ENCODE measurements around the gene PRDX4.

Gene PRDX4

DNA sequence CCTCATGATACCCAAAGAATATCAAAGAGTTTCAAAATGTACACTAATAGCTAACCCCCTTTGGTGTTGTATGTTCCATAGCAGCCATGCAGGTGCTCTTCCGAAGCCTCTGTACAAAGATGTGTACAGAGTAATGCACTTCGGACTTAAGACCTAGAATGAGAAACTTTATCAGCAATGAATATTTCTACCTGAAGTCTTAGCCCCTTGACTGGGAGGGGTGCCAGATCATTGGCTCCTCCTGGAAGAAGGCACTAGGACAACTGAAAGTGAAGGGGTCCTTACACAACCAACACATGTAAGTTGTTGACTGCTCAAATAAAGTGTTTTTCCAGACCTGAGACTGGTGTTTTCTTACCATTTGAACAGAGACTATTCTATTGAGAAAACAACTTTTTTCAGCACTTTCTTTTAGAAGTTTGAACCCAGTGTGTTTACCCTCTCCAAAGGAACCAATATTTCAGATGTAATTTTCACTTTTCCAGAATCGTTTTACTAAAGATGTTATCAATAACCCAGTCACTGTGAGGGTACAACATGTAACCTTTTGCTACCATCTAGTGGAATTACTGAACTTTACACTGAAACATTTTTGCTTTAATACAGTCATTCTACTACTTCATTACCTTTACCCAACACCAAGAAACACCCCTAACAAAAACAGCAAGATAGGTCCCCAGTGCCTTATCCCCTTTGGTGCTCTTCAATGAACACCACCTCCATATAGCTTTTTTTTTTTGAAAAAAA lies 33.3 kb upstream of the PRDX4 start:
- Histone ChIP-seq H3K36me3 (ENCODE audit: insufficient read depth, low read length) (no peaks in the 10 kb centered on the region), H3K4me3 (ENCODE audit: low read depth in 1 of 2, low read length in 2 of 2) (no peak overlapping the region), H3K27me3 (ENCODE audit: insufficient read depth, low read length, poor library complexity) (no peaks in the 10 kb centered on the region), H3K9me3 (ENCODE audit: insufficient read depth, low read length, severe bottlenecking) (no peaks in the 10 kb centered on the region), H3K4me2 (ENCODE audit: insufficient read depth, low read length) (no peak overlapping the region), H3K79me2 (ENCODE audit: insufficient read depth, low read length) (no peaks in the 10 kb centered on the region), H3K4me1 (ENCODE audit: insufficient read depth, low read length) (no peaks in the 10 kb centered on the region), H4K20me1 (ENCODE audit: insufficient read depth, low read length) (no peaks in the 10 kb centered on the region), H3K9ac (ENCODE audit: low read depth, low read length) (no peak overlapping the region), H3K27ac (ENCODE audit: low read length) (no peak overlapping the region), H2AFZ (ENCODE audit: low read depth, low read length) (no peak overlapping the region)
- TF ChIP-seq EZH2 (IDR thresholded peaks at IDR 0.05; ENCODE audit: borderline replicate concordance, low read depth, low read length, severe bottlenecking) = no peak
- TF ChIP-seq, protein P1, sequence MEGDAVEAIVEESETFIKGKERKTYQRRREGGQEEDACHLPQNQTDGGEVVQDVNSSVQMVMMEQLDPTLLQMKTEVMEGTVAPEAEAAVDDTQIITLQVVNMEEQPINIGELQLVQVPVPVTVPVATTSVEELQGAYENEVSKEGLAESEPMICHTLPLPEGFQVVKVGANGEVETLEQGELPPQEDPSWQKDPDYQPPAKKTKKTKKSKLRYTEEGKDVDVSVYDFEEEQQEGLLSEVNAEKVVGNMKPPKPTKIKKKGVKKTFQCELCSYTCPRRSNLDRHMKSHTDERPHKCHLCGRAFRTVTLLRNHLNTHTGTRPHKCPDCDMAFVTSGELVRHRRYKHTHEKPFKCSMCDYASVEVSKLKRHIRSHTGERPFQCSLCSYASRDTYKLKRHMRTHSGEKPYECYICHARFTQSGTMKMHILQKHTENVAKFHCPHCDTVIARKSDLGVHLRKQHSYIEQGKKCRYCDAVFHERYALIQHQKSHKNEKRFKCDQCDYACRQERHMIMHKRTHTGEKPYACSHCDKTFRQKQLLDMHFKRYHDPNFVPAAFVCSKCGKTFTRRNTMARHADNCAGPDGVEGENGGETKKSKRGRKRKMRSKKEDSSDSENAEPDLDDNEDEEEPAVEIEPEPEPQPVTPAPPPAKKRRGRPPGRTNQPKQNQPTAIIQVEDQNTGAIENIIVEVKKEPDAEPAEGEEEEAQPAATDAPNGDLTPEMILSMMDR (IDR thresholded peaks at IDR 0.05; ENCODE audit: borderline replicate concordance, extremely low read depth, low read length, poor library complexity, severe bottlenecking) = peak; percentile 9
- ATAC-seq (ENCODE audit: insufficient read depth, low read depth) (no peak), DNase-seq (no peak)

DNA sequence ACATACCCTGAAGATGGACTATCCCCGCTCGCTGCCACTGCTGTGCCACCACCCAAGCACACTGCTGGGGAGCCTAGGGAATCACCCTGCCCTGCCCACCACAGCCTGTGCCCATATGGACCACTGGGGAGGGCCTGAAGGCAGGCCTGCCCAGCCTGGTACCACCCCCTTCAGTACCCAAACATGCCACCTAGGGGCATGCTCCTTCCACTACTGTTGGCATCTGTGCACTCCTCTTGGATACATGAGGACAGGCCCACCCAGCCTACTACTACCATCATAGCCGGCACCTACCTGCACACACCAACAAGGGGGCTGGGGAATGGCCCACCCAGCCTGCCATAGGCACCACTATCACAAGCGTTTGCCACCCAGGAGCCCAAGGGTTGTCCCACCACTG lies 30.1 kb upstream of the PRDX4 start:
- Histone ChIP-seq H3K27ac (ENCODE audit: low read length) (no peak overlapping the region), H2AFZ (ENCODE audit: low read depth, low read length) (no peak overlapping the region), H4K20me1 (ENCODE audit: insufficient read depth, low read length) (no peaks in the 10 kb centered on the region), H3K4me2 (ENCODE audit: insufficient read depth, low read length) (no peak overlapping the region), H3K4me1 (ENCODE audit: insufficient read depth, low read length) (no peaks in the 10 kb centered on the region), H3K27me3 (ENCODE audit: insufficient read depth, low read length, poor library complexity) (no peaks in the 10 kb centered on the region), H3K36me3 (ENCODE audit: insufficient read depth, low read length) (no peaks in the 10 kb centered on the region), H3K4me3 (ENCODE audit: low read depth in 1 of 2, low read length in 2 of 2) (no peak overlapping the region), H3K9me3 (ENCODE audit: insufficient read depth, low read length, severe bottlenecking) (no peaks in the 10 kb centered on the region), H3K79me2 (ENCODE audit: insufficient read depth, low read length) (no peaks in the 10 kb centered on the region), H3K9ac (ENCODE audit: low read depth, low read length) (no peak overlapping the region)
- TF ChIP-seq, protein P1 (IDR thresholded peaks at IDR 0.05; ENCODE audit: borderline replicate concordance, extremely low read depth, low read length, poor library complexity, severe bottlenecking) = no peak
- no peak for TF ChIP-seq EZH2 (IDR thresholded peaks at IDR 0.05; ENCODE audit: borderline replicate concordance, low read depth, low read length, severe bottlenecking)
- ATAC-seq (ENCODE audit: insufficient read depth, low read depth) (no peak), DNase-seq (no peak)

DNA sequence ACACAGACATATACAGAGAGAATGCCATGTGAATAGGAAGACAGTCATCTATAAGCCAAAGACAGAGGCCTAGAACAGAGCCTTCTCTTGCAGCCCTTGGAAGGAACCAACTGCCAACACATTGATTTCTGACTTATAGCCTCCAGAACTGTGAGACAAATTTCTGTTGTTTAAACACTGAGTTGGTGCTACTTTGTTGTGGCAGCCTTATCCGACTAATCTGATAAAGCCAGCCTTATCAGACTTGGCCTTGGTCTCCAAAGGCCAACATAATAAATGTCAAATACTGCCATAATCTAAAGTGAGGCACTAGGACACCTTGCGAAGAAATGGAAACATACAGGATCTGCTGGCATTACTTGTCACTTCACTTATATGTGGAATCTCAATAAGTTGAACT lies 24.3 kb upstream of the PRDX4 start:
- no peaks in the 10 kb centered on the region for H3K27me3 ChIP-seq (ENCODE audit: insufficient read depth, low read length, poor library complexity)
- no peaks in the 10 kb centered on the region for H4K20me1 ChIP-seq (ENCODE audit: insufficient read depth, low read length)
- no peak overlapping the region for H3K4me3 ChIP-seq (ENCODE audit: low read depth in 1 of 2, low read length in 2 of 2)
- no peaks in the 10 kb centered on the region for H3K36me3 ChIP-seq (ENCODE audit: insufficient read depth, low read length)
- H2AFZ ChIP-seq (ENCODE audit: low read depth, low read length) = no peak overlapping the region
- DNase-seq (no peak), ATAC-seq (ENCODE audit: insufficient read depth, low read depth) (no peak)
- no peak overlapping the region for H3K4me2 ChIP-seq (ENCODE audit: insufficient read depth, low read length)
- no peak for TF ChIP-seq EZH2 (IDR thresholded peaks at IDR 0.05; ENCODE audit: borderline replicate concordance, low read depth, low read length, severe bottlenecking)
- TF ChIP-seq, protein P1 (IDR thresholded peaks at IDR 0.05; ENCODE audit: borderline replicate concordance, extremely low read depth, low read length, poor library complexity, severe bottlenecking) = no peak
- no peak overlapping the region for H3K27ac ChIP-seq (ENCODE audit: low read length)
- no peaks in the 10 kb centered on the region for H3K79me2 ChIP-seq (ENCODE audit: insufficient read depth, low read length)
- no peaks in the 10 kb centered on the region for H3K4me1 ChIP-seq (ENCODE audit: insufficient read depth, low read length)
- H3K9me3 ChIP-seq (ENCODE audit: insufficient read depth, low read length, severe bottlenecking) = no peaks in the 10 kb centered on the region
- H3K9ac ChIP-seq (ENCODE audit: low read depth, low read length) = no peak overlapping the region
